Spleen (tissue), 11 donors: ENCODE data around the gene LCP1. TPM values are rescaled to one million over a fixed set of nuclear protein-coding genes. Genes with fewer than 3 reads are reported as not detected.

Source experiments
- DNase-seq: peaks from one replicate; pipeline ENCODE4 v3.0.0-alpha.2; 2020
- H3K27ac ChIP-seq, 8 donors: fragments of 200-600 bp; sonication (generic) in 7 of 8; 1 replicate in 4 of 8; 2 replicates in 4 of 8; pipeline versions ENCODE4 v1.5.0 to v1.8.0; 2016 to 2021; ENCODE audit warnings: inconsistent platforms in 4 of 8, mild to moderate bottlenecking in 4 of 8, moderate library complexity in 1 of 8
- H3K27me3 ChIP-seq, 7 donors: fragments of 200-600 bp; sonication (generic) in 6 of 7; replicated peaks in 1 of 7; 1 replicate in 4 of 7; 2 replicates in 3 of 7; pipeline versions ENCODE4 v1.5.0 to v1.8.0; 2016 to 2021; ENCODE audit warnings: inconsistent platforms in 3 of 7, mild to moderate bottlenecking in 1 of 7
- H3K36me3 ChIP-seq, 6 donors: fragments of 200-600 bp; sonication (generic) in 5 of 6; 1 replicate in 4 of 6; 2 replicates in 2 of 6; pipeline versions ENCODE4 v1.5.0 to v1.8.0; 2016 to 2021; ENCODE audit warnings: inconsistent platforms in 2 of 6
- H3K4me1 ChIP-seq, 6 donors: fragments of 200-600 bp; sonication (generic) in 5 of 6; 1 replicate in 3 of 6; 2 replicates in 3 of 6; pipeline versions ENCODE4 v1.5.0 to v1.8.0; 2016 to 2021; ENCODE audit warnings: inconsistent platforms in 3 of 6
- H3K4me3 ChIP-seq, 8 donors: fragments of 200-600 bp; sonication (generic) in 7 of 8; 1 replicate in 4 of 8; 2 replicates in 4 of 8; pipeline versions ENCODE4 v1.5.0 to v1.8.0; 2016 to 2021; ENCODE audit warnings: inconsistent platforms in 4 of 8, mild to moderate bottlenecking in 4 of 8, moderate library complexity in 2 of 8
- H3K9me3 ChIP-seq, 8 donors: fragments of 200-600 bp; sonication (generic) in 7 of 8; 1 replicate in 4 of 8; 2 replicates in 4 of 8; pipeline versions ENCODE4 v1.5.0 to v1.8.0; 2016 to 2021; ENCODE audit warnings: inconsistent platforms in 4 of 8
- CTCF ChIP-seq, 11 experiments: fragments of 200-600 bp in 7 of 11; fragments of 450-650 bp in 4 of 11; sonication (generic) in 4 of 11; IDR thresholded peaks in 8 of 11; conservative IDR thresholded peaks in 3 of 11; 1 replicate in 7 of 11; 2 replicates in 4 of 11; pipeline versions ENCODE4 v1.4.0 to v1.8.0; 2016 to 2021; ENCODE audit warnings: antibody characterized with exemption in 11 of 11, inconsistent platforms in 4 of 11, mild to moderate bottlenecking in 1 of 11
- POLR2A ChIP-seq, 3 donors: fragments of 450-650 bp; IDR thresholded peaks; one replicate each; pipeline ENCODE4 v1.5.1; 2017; ENCODE audit warnings: antibody characterized with exemption in 3 of 3, mild to moderate bottlenecking in 1 of 3
- POLR2AphosphoS5 ChIP-seq, 3 donors: sonication (generic); formaldehyde crosslinking; IDR thresholded peaks; one replicate each; pipeline ENCODE4 v1.5.1; 2017; ENCODE audit warnings: antibody characterized with exemption in 3 of 3
- WGBS, 5 donors: extraction: QIAGEN DNeasy Blood & Tissue Kit in 3 of 5; methylation state at CpG; one replicate each; pipeline versions ENCODE4 v1.1.5 to v1.1.7; 2013 to 2018; 5-methylcytosine and 5-hydroxymethylcytosine counted together
- intact Hi-C: fragments of 100-400 bp; cut with DNase I; formaldehyde crosslinking; loops from one replicate; pipeline ENCODE4 v1.15.0; 2023; ENCODE audit warnings: low total_unique reads
- polyA plus RNA-seq, 3 donors: library from polyadenylated mRNA; stranded (reverse); fragments of 200-250 nt; gene quantifications; one replicate each; pipeline ENCODE4 v1.2.1, GENCODE V29; 2013
- total RNA-seq, 7 donors: library from RNA; depleted of rRNA in 3 of 7; stranded (reverse); fragments of >200 nt in 3 of 7; fragmentation: NEBNext Ultra II Directional in 4 of 7; extraction: Animal tissue kit (Norgen Biotek cat#: 25700) in 4 of 7; gene quantifications; one replicate each; pipeline versions ENCODE4 v1.1.0 to v1.2.1, GENCODE V29; 2016 to 2021
- donor health status: healthy with polysubstance abuse.
- donor health status: DM: no; HTN: no; CAD: no; lungs with moderate emphysema.
- donor health status: DM: no; HTN: no; CAD: no.
- donor health status: Bipolar disorder and iron deficiency.
- donor health status: healthy.
- donor health status: DM: no; HTN: no; CAD: no.
- donor health status: DM: yes; HTN: yes; CAD: no.

LCP1 gene
- total and polyA plus RNA-seq, 10 donors = 155 to 968 (median 572) TPM

- Histone ChIP-seq H3K9me3 (no peaks in the 10 kb centered on the region), H3K27ac (no peak overlapping the region), H3K27me3 (no peaks in the 10 kb centered on the region), H3K4me1 (peaks cover 0 to 4% (median 0%) of the 10 kb centered on the region in 6 donors), H3K36me3 (peaks cover 0 to 99% (median 76%) of the 10 kb centered on the region in 6 donors), H3K4me3 (no peak overlapping the region)
- TF ChIP-seq CTCF (IDR thresholded peaks at IDR 0.05 in 8 of 11, conservative IDR thresholded peaks at IDR 0.05 in 3 of 11) (no peak), POLR2AphosphoS5 (IDR thresholded peaks at IDR 0.05) (no peak), POLR2A (IDR thresholded peaks at IDR 0.05) (no peak)
- intact Hi-C loops = no loop called here
- WGBS, 5 donors = 90 to 97% (median 95%) methylated on average over 4 of the region's 4 CpGs
- no peak for DNase-seq
Measured at GRCh38 chr13:46145135-46145534, 36.8 kb downstream of the LCP1 start.

GRCh38 chr13:46143184-46143701 is 38.7 kb downstream of the LCP1 start:
- Histone ChIP-seq H3K27ac (no peak overlapping the region), H3K4me1 (peaks cover 0 to 7% (median 0%) of the 10 kb centered on the region in 6 donors), H3K36me3 (peaks cover 2 to 99% (median 85%) of the 10 kb centered on the region in 6 donors), H3K27me3 (no peaks in the 10 kb centered on the region), H3K9me3 (no peaks in the 10 kb centered on the region), H3K4me3 (no peak overlapping the region)
- 73 to 93% (median 89%) methylated on average over 4 of the region's 4 CpGs for WGBS, 5 donors
- intact Hi-C loops = no loop called here
- TF ChIP-seq POLR2A (IDR thresholded peaks at IDR 0.05) (no peak), POLR2AphosphoS5 (IDR thresholded peaks at IDR 0.05) (no peak), CTCF (IDR thresholded peaks at IDR 0.05 in 8 of 11, conservative IDR thresholded peaks at IDR 0.05 in 3 of 11) (no peak)
- no peak for DNase-seq

DNA sequence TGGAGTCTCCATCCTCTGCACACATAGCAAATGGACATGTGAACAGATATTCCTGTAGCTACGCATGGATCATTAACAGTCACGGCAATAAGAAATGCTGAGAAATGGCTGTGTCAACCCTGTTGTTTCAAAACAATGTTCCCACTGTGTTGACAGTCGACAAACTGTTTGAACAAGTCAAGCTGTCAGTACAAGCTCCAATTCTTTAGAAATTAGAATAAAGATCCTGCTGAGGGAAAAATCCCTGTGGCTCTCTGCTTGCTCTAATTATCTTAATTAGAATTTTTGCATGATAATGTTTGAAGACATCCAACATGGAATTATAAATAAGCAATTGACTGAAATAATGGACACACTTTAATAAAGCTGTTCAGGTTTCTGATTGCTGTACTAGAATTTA is 39.2 kb downstream of the LCP1 start:
- 86 to 98% (median 92%) methylated on average over 3 of the region's 3 CpGs for WGBS, 5 donors
- Histone ChIP-seq H3K9me3 (no peaks in the 10 kb centered on the region), H3K4me3 (no peak overlapping the region), H3K4me1 (peaks cover 0 to 7% (median 0%) of the 10 kb centered on the region in 6 donors), H3K36me3 (peaks cover 2 to 99% (median 87%) of the 10 kb centered on the region in 6 donors), H3K27ac (no peak overlapping the region), H3K27me3 (no peaks in the 10 kb centered on the region)
- TF ChIP-seq POLR2A (IDR thresholded peaks at IDR 0.05) = no peak
- TF ChIP-seq CTCF (IDR thresholded peaks at IDR 0.05 in 8 of 11, conservative IDR thresholded peaks at IDR 0.05 in 3 of 11) = no peak
- TF ChIP-seq POLR2AphosphoS5 (IDR thresholded peaks at IDR 0.05) = no peak
- no peak for DNase-seq
- intact Hi-C loops = no loop called here

GRCh38 chr13:46140044-46140443 is 41.9 kb downstream of the LCP1 start:
- Histone ChIP-seq H3K27ac (no peak overlapping the region), H3K36me3 (peaks cover 2 to 100% (median 93%) of the 10 kb centered on the region in 6 donors), H3K4me1 (peaks cover 0 to 15% (median 0%) of the 10 kb centered on the region in 6 donors), H3K4me3 (no peak overlapping the region), H3K9me3 (no peaks in the 10 kb centered on the region), H3K27me3 (no peaks in the 10 kb centered on the region)
- WGBS, 5 donors = 47 to 74% (median 70%) methylated on average over 2 of the region's 2 CpGs
- no peak for DNase-seq
- no peak for TF ChIP-seq POLR2AphosphoS5 (IDR thresholded peaks at IDR 0.05)
- TF ChIP-seq POLR2A (IDR thresholded peaks at IDR 0.05) = no peak
- no peak for TF ChIP-seq CTCF (IDR thresholded peaks at IDR 0.05 in 8 of 11, conservative IDR thresholded peaks at IDR 0.05 in 3 of 11)
- intact Hi-C loops = no loop called here
